HepG2 (cell line): ENCODE data around the gene NSD2. TPM values are rescaled to one million over a fixed set of nuclear protein-coding genes. Genes with fewer than 3 reads are reported as not detected.

Experiments
- ATAC-seq: fragments of 200-7000 bp; cut with Tn5 transposase; 3 replicates; pipeline ENCODE4 v1.9.1; 2020; ENCODE audit warnings: mild to moderate bottlenecking, moderate library complexity
- BruUV-seq: library from RNA; stranded (reverse); fragments of 400-500 nt; replicated peaks from 2 replicates; lab custom pipeline; 2021; lab: Mats Ljungman, UMichigan
- CTCF ChIA-PET: fragments of 300-600 bp; formaldehyde crosslinking; extraction: SDS; loops from one replicate; lab custom pipeline; 2021; ENCODE audit warnings: low total read pairs, inconsistent platforms, low intra/inter-chr PET ratio; lab: Yijun Ruan, JAX
- POLR2A ChIA-PET: fragments of 350-600 bp; sonication (Branson Sonifier 250); formaldehyde crosslinking; loops from one replicate; lab custom pipeline; 2020; ENCODE audit warnings: antibody characterized with exemption, inconsistent platforms; lab: Yijun Ruan, JAX
- DNase-seq: peaks from one replicate; pipeline ENCODE4 v3.0.0-alpha.2; 2015; ENCODE audit warnings: low spot score
- FAIRE-seq: peaks from 3 replicates; lab custom pipeline; 2011; peaks lifted over from hg19 to GRCh38; lab: Jason Lieb, UNC
- H2AFZ ChIP-seq: one replicate; pipeline ENCODE4 v1.6.1; 2011; ENCODE audit warnings: low read length, inconsistent platforms
- H3K27ac ChIP-seq: fragments of 300-600 bp; 3 replicates; pipeline ENCODE4 v1.8.0; 2011; ENCODE audit warnings: mixed run types, mild to moderate bottlenecking, mixed read lengths, low read length, inconsistent platforms; ENCODE audit not compliant: insufficient read depth; ENCODE audit errors: extremely low read length
- H3K27me3 ChIP-seq, 2 experiments: fragments of 200-600 bp in 1 of 2; 2 replicates in 1 of 2; 3 replicates in 1 of 2; pipeline versions ENCODE4 v1.6.0 to v1.8.0; 2011; ENCODE audit warnings: low read length in 2 of 2, mild to moderate bottlenecking in 2 of 2, moderate library complexity in 2 of 2, inconsistent platforms in 1 of 2; ENCODE audit not compliant: insufficient read depth in 2 of 2, control insufficient read depth in 1 of 2
- H3K36me3 ChIP-seq, 2 experiments: fragments of 200-600 bp in 1 of 2; replicated peaks in 1 of 2; 2 replicates in 1 of 2; 3 replicates in 1 of 2; pipeline versions ENCODE4 v1.5.1 to v1.8.0; 2011; ENCODE audit warnings: low read length in 2 of 2, inconsistent platforms in 1 of 2; ENCODE audit not compliant: insufficient read depth in 2 of 2, control insufficient read depth in 1 of 2
- H3K4me1 ChIP-seq: 2 replicates; pipeline ENCODE4 v1.5.1; 2012; ENCODE audit warnings: low read length, inconsistent platforms; ENCODE audit not compliant: insufficient read depth
- H3K4me2 ChIP-seq: 2 replicates; pipeline ENCODE4 v1.6.0; 2011; ENCODE audit warnings: low read depth, low read length, inconsistent platforms
- H3K4me3 ChIP-seq, 3 experiments: fragments of 200-600 bp in 1 of 3; sonication (generic), shearing (Covaris generic) in 1 of 3; replicated peaks in 1 of 3; 2 replicates each; pipeline ENCODE4 v1.5.1; 2011 to 2016; ENCODE audit warnings: low read length in 3 of 3, inconsistent platforms in 2 of 3, low read depth in 2 of 3, mild to moderate bottlenecking in 2 of 3, control low read depth in 1 of 3, mixed read lengths in 1 of 3; ENCODE audit not compliant: insufficient read depth in 1 of 3
- H3K79me2 ChIP-seq: one replicate; pipeline ENCODE4 v1.6.1; 2011; ENCODE audit warnings: low read length, inconsistent platforms; ENCODE audit not compliant: insufficient read depth
- H3K9ac ChIP-seq: 2 replicates; pipeline ENCODE4 v1.6.0; 2011; ENCODE audit warnings: mild to moderate bottlenecking, low read depth, low read length, inconsistent platforms; ENCODE audit not compliant: insufficient read depth
- H3K9me3 ChIP-seq: 2 replicates; pipeline ENCODE4 v1.5.1; 2012; ENCODE audit warnings: mild to moderate bottlenecking, low read length
- H4K20me1 ChIP-seq: 2 replicates; pipeline ENCODE4 v1.6.0; 2011; ENCODE audit warnings: inconsistent platforms, mild to moderate bottlenecking, low read length, moderate library complexity; ENCODE audit not compliant: insufficient read depth
- ARNT2 ChIP-seq: sonication (generic); formaldehyde crosslinking; IDR thresholded peaks from 2 replicates; pipeline ENCODE4 v1.8.0; 2022; ENCODE audit warnings: mild to moderate bottlenecking, low read depth, missing genetic modification reagents, moderate library complexity
- CCAR2 ChIP-seq: fragments of 200-400 bp; formaldehyde crosslinking; optimal IDR thresholded peaks from 2 replicates; pipeline ENCODE3; 2018; ENCODE audit warnings: low read depth, mild to moderate bottlenecking, low read length, moderate library complexity
- FOSL1 ChIP-seq: sonication (generic); formaldehyde crosslinking; IDR thresholded peaks from 2 replicates; pipeline ENCODE4 v1.9.0; 2021; ENCODE audit warnings: missing genetic modification reagents, borderline replicate concordance
- GATAD2A ChIP-seq: IDR thresholded peaks from 2 replicates; pipeline ENCODE4 v1.6.1; 2016
- PAX8 ChIP-seq: sonication (generic); formaldehyde crosslinking; IDR thresholded peaks from 2 replicates; pipeline ENCODE4 v1.8.0; 2022; ENCODE audit warnings: mild to moderate bottlenecking, missing genetic modification reagents, borderline replicate concordance
- RFXAP ChIP-seq: sonication (generic); formaldehyde crosslinking; IDR thresholded peaks from 2 replicates; pipeline ENCODE4 v1.4.0; 2020; ENCODE audit warnings: missing genetic modification reagents, borderline replicate concordance
- SCMH1 ChIP-seq: sonication (generic); formaldehyde crosslinking; IDR thresholded peaks from 2 replicates; pipeline ENCODE4 v1.9.0; 2021; ENCODE audit warnings: missing genetic modification reagents, mild to moderate bottlenecking, borderline replicate concordance
- STAG1 ChIP-seq: sonication (generic); formaldehyde crosslinking; IDR thresholded peaks from 2 replicates; pipeline ENCODE4 v1.4.0; 2020; ENCODE audit warnings: missing genetic modification reagents
- TMF1 ChIP-seq: sonication (generic); formaldehyde crosslinking; IDR thresholded peaks from 2 replicates; pipeline ENCODE4 v1.8.1; 2022; ENCODE audit warnings: low read depth, missing genetic modification reagents
- ZNF232 ChIP-seq: sonication (generic); formaldehyde crosslinking; IDR thresholded peaks from 2 replicates; pipeline ENCODE4 v1.4.0; 2020; ENCODE audit warnings: missing genetic modification reagents, borderline replicate concordance
- WGBS: methylation state at CpG from one replicate; pipeline ENCODE4 v1.1.6; 2017; ENCODE audit warnings: low lambda C conversion rate; 5-methylcytosine and 5-hydroxymethylcytosine counted together
- in situ Hi-C: cut with HindIII; loops from 2 replicates; pipeline ENCODE4 v1.10.0; 2017; ENCODE audit warnings: low pct_unique_long_range_greater_than_20kb; ENCODE audit not compliant: extremely low pct_ligation_motif_present
- intact Hi-C: fragments of 100-400 bp; cut with micrococcal nuclease; formaldehyde crosslinking; loops from one replicate; pipeline ENCODE4 v1.10.0; 2022; ENCODE audit not compliant: unreplicated experiment
- polyA plus RNA-seq, 8 experiments: library from polyadenylated mRNA; depleted of rRNA in 3 of 8; stranded (reverse) in 7 of 8; unstranded in 1 of 8; fragments of >200 nt; fragmentation: Illumina TruSeq in 4 of 8; extraction: Trizol in 4 of 8; gene quantifications; 2 replicates each; pipeline versions ENCODE4 v1.2.1 to v1.2.3, GENCODE V29; 2011 to 2016; ENCODE audit warnings: low read depth in 4 of 8, missing spikeins in 1 of 8, mixed read lengths in 1 of 8; ENCODE audit not compliant: insufficient read depth in 1 of 8
- total RNA-seq, 5 experiments: library from RNA; depleted of rRNA; stranded (reverse); fragments of >200 nt; fragmentation: Illumina TruSeq; extraction: Trizol; gene quantifications; 2 replicates each; pipeline ENCODE4 v1.2.3, GENCODE V29; 2016; ENCODE audit warnings: low read depth in 1 of 5
- TF ChIP-seq, protein P1 (sequence below): sonication (generic); formaldehyde crosslinking; IDR thresholded peaks from 2 replicates; pipeline ENCODE4 v1.4.0; 2020; ENCODE audit warnings: missing genetic modification reagents

Gene NSD2
- total and polyA plus RNA-seq, 2 of the 13 experiments (the other 11 are each of a cell fraction or from before 2014, with no cell fraction given): 22.0 to 65.9 TPM

DNA sequence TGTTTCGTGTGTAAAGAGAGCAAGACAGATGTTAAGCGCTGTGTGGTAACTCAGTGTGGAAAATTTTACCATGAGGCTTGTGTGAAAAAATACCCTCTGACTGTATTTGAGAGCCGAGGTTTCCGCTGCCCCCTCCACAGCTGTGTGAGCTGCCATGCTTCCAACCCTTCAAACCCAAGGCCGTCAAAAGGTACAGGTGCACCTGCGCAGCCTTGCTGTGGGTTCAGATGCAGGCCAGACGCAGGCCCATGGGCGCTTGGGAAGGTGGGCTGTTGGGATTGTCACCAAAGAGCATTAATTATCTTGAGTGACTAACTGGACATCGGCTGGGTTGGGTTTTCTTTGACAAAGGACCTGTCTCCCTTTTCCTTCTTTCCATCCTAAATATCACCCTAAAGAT, 82.1 kb downstream of the NSD2 start:
- intact Hi-C loops: loop anchor here (5.0 kb wide), 1 partner anchor 374 kb away; no protein-coding TSS in a partner anchor
- Histone ChIP-seq H3K9ac (no peak overlapping the region), H3K27ac (no peak overlapping the region), H4K20me1 (no peaks in the 10 kb centered on the region), H3K9me3 (no peaks in the 10 kb centered on the region), H3K4me2 (no peak overlapping the region), H3K4me3 (no peak overlapping the region), H3K4me1 (no peaks in the 10 kb centered on the region)
- POLR2A ChIA-PET: no interaction called here
- CTCF ChIA-PET: no interaction called here
- BruUV-seq: no TSS peak
- DNase-seq: no peak
- FAIRE-seq: no peak
- TF ChIP-seq RFXAP (CRISPR knock-in tag) (no peak), FOSL1 (CRISPR knock-in tag) (no peak), PAX8 (no peak)
- TF ChIP-seq, all 625 proteins: peak for 0
- 95% methylated on average over 8 of the region's 9 CpGs for WGBS
- Histone ChIP-seq H3K36me3 (peaks cover 34 to 84% of the 10 kb centered on the region in 2 experiments), H2AFZ (no peak overlapping the region), H3K79me2 (no peaks in the 10 kb centered on the region), H3K27me3 (no peaks in the 10 kb centered on the region; a peak in 1 of 5 replicates)
- ATAC-seq: no peak
- in situ Hi-C loops: no loop called here

DNA sequence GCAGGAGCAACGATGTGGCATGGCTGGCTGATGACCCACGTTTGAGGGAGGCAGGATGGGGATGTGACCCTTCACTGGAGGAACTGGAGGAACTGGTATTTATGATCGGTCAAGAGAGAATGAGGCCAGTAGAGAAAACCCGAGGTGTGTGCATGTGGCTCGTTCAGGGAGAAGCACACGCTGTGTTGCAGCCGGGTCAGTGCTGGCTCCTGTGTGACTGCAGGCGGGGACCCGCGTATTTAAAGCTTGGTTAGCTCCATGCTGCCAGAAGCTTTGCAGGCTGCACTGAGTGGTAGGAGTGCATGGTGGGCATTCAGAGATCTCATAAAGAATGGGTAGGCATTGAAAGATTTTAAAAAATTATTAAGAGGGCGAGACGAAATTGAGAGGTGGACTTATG, 85.4 kb downstream of the NSD2 start:
- H3K27me3 ChIP-seq: no peaks in the 10 kb centered on the region; a peak in 1 of 5 replicates
- H3K9ac ChIP-seq: no peak overlapping the region
- DNase-seq: no peak
- intact Hi-C loops: no loop called here
- H3K9me3 ChIP-seq: no peaks in the 10 kb centered on the region
- H3K79me2 ChIP-seq: no peaks in the 10 kb centered on the region
- TF ChIP-seq STAG1 (CRISPR knock-in tag) (no peak), GATAD2A (no peak), ARNT2 (CRISPR knock-in tag) (no peak), TMF1 (CRISPR knock-in tag) (no peak), SCMH1 (CRISPR knock-in tag) (no peak), ZNF232 (CRISPR knock-in tag) (no peak), CCAR2 (no peak)
- TF ChIP-seq, protein P1, sequence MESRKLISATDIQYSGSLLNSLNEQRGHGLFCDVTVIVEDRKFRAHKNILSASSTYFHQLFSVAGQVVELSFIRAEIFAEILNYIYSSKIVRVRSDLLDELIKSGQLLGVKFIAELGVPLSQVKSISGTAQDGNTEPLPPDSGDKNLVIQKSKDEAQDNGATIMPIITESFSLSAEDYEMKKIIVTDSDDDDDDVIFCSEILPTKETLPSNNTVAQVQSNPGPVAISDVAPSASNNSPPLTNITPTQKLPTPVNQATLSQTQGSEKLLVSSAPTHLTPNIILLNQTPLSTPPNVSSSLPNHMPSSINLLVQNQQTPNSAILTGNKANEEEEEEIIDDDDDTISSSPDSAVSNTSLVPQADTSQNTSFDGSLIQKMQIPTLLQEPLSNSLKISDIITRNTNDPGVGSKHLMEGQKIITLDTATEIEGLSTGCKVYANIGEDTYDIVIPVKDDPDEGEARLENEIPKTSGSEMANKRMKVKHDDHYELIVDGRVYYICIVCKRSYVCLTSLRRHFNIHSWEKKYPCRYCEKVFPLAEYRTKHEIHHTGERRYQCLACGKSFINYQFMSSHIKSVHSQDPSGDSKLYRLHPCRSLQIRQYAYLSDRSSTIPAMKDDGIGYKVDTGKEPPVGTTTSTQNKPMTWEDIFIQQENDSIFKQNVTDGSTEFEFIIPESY (CRISPR knock-in tag): no peak
- CTCF ChIA-PET: no interaction called here
- no peaks in the 10 kb centered on the region for H3K4me1 ChIP-seq
- in situ Hi-C loops: no loop called here
- no TSS peak for BruUV-seq
- peaks cover 48 to 90% of the 10 kb centered on the region in 2 experiments for H3K36me3 ChIP-seq
- H3K4me2 ChIP-seq: no peak overlapping the region
- no peak overlapping the region for H3K4me3 ChIP-seq
- no peak overlapping the region for H3K27ac ChIP-seq
- no peak for FAIRE-seq
- H2AFZ ChIP-seq: no peak overlapping the region
- WGBS: 99% methylated on average over 12 of the region's 12 CpGs
- no peak for ATAC-seq
- no peaks in the 10 kb centered on the region for H4K20me1 ChIP-seq
- POLR2A ChIA-PET: no interaction called here
